HG03457 (cell line): ENCODE results near the gene SNAP47.
A peak's percentile ranks its signal among the peaks of the same experiment; 100 is the strongest.

Experiments used
- ATAC-seq: cut with Tn5 transposase; IDR thresholded peaks from one replicate; pipeline ENCODE4 v1.9.1; 2021; ENCODE audit warnings: moderate number of reproducible peaks; ENCODE audit not compliant: unreplicated experiment

The SNAP47 gene

GRCh38 chr1:227748496-227749182 lies 13.4 kb downstream of the SNAP47 start:
- no peak for ATAC-seq

- no peak for ATAC-seq
These were observed 14.0 kb downstream of the SNAP47 start for GRCh38 chr1:227749225-227749624.

DNA sequence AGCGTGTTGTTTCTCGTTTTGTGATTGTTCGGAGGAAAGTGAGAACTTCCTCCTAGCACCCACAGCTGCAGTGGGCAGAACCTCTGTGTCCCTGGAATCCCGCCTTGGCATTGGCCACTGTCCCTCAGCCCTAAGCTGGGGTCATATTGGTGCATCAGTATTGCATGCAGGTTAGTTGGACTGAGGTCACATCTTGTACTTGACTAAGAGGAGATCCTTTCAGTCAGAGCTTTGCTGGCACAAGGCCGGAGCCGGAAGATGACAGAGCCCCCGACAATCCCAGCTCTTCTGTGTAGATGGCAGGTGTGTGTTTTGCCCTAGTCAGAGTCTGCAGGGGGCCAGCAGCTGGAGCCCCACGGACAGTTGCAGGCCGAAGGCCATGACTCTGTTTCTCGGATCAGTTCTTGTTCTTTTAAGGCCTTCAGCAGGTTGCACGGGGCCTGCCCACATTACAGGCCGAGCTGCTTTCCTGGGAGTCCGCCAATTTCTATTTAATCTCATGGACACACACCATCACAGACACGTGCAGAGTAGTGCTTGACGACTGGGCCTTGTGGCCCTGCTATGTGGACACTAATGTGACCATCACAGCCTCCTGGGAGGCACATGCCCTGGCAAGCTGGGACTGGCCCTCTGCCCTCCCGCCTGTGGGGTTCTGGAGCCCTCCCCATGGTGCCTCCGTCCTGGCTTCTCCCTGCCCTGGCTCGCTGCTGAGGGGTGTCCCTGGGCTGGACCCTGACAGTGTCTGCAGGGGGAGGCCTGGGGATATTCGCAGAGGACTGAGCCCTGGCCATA lies 14.9 kb downstream of the SNAP47 start:
- no peak for ATAC-seq

DNA sequence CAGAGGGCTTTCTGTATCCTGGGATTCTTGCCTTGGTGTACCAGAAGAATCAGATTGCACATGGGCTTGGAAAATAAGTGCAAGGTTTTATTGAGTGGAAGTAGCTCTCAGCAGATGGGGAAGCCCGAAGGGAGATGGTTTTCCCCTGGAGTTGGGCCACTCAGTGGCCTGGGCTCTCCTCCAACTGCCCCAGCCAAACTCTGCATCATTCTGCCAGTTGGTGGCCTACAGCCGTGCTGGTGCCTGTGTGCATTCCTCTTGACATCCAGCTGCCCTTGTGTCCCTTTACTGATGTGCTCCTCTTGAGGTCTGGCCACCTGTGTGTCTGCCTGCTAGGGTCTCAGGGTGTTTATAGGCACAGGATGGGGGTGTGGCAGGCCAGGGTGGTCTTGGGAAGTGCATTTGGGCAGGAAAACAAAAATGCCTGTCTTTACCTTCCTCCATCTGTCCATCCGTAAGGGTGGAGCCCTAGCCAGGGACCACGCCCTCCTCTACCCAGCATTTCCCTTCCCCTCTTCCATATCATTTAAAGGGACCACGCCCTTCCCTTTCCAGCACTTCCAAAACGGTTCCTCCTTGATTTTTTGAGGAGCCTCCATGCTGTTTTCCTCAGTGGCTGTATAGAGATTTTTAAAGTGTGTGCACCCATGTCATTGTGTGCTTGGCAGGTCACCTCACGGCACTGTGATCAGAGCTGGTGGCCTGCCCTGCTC lies 18.9 kb downstream of the SNAP47 start:
- no peak for ATAC-seq

GRCh38 chr1:227754958-227755357 lies 19.7 kb downstream of the SNAP47 start:
- ATAC-seq, result no peak

DNA sequence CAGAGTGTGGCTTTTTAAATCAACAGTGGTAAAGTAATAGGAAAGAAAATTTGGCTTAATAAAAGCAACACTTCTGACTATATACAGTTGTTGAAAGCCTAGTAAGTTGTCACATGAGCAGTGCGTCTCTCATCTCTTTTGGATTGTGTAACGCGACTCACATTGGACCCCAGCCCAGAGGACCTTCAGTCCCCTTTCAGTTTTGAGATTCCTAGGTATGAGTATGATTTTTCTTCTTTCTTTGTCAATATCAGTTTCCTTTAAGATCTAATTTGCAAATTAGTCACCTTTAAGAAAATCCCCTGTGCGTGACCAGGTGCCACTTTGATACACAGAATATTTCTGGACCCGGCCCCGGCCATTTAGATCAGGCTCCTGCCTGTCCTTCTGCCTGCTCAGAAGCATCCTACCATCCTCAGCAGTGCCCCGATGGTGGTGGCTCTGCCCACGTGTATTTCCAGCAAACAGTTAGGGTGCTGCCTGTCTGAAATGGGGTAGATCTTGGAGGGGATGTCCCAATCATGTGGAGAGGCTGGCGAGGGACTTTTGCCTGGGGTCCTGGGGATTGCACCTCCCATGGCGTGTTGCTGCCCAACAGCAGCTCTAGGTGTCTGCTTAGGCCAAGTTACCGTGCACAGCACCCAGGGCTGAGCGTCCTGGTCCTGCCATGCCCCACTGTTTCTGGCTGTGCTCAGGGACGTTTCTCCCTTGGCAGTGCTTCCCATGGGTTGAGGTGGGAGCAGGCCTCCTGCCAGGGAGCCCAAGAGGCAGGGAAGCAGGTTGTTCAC lies 21.1 kb downstream of the SNAP47 start:
- no peak for ATAC-seq

DNA sequence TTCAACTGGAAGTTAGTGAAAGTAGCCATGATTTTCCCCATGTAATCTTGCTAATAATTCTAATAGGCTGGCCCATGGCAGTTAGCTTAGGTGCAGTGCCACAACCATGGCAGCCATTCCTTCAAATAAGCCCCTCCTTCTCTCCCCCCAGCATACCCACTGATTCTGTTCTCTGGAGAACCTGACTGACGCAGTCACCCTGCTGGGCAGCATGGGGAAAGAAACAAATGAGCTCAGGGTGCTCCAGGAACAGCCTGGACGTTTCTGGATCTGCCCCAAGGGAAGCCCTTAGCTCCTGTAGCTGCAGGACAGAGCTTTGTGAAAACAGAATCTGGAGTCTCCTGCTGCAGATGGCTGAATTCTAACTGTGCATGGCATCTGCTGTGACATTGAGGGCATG lies 22.5 kb downstream of the SNAP47 start:
- ATAC-seq, result no peak

DNA sequence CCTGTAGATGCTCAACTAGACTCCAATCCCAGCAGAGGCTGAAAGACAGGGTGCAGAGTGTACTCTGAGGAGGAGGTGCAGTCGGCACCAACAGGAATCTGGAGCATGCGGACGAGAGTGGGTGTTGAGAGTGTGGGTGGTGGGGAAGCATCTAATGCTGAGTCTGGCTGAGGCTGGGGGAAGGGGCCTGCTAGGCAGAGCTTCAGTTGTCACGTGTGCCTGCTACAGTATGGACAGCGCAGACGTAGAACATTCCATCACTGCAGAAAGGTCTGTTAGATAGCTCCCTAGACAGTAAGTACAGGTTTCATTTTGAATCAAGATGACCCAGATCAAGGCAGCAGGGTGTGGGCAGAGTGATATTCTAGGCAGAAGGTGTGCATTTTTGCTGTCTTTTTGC lies 23.1 kb downstream of the SNAP47 start:
- no peak for ATAC-seq

- no peak for ATAC-seq
These were observed 24.4 kb downstream of the SNAP47 start for GRCh38 chr1:227759341-227760300.

DNA sequence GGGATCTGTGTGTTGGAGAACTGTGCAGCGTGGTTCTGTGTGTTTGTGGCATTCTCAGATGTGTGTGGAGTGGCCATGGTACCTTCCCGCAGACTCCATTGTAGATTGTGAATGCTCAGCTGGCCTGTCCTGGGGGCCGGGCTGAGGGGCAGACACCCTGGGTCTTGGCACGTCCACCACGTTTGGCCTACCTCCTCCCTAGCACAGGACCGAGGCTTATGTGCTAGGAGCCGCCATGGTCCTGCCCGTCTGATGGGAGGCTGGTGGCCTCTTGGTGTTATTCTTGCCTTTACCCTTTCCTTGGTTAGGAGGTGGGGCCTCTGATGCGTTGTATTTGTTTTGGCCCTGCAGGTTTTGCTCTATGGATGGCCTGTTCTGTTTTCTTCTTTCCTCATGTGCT lies 25.1 kb downstream of the SNAP47 start:
- no peak for ATAC-seq

- no peak for ATAC-seq
These were observed 26.5 kb downstream of the SNAP47 start for GRCh38 chr1:227761621-227762230.

DNA sequence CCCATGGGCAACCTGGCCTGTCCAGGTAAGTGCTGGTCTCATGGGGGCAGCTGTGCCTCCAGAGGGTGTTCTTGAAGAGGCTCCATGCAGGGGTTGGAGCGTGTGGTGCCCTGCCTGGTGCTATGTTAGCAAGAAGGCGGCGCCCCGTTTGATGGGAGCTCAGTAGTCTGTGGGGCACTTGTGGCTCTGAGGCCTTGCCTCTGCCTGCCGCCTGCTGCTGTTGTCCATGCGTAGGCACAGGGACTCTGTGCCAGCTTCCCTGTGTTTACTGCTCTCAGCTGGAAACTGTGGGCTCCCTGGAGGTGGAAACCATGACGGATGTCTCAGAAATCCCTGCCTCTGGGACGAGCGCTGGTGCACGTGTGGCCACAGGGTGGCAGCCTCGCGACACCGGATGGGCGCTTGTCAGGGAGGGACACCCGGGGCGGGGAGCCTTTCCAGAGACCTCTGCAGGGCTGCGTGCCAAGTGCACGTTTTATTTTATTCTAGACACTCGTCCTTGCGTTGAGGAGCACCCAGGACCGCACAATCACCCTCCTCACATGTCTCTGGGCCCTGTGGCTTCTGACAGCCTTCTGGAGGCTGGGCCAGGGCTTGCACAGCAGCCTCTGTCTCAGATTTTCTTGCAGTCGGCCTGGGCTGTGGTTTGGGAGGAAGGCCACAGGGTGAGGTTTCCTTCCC lies 27.1 kb downstream of the SNAP47 start:
- ATAC-seq, result peak; percentile 81

DNA sequence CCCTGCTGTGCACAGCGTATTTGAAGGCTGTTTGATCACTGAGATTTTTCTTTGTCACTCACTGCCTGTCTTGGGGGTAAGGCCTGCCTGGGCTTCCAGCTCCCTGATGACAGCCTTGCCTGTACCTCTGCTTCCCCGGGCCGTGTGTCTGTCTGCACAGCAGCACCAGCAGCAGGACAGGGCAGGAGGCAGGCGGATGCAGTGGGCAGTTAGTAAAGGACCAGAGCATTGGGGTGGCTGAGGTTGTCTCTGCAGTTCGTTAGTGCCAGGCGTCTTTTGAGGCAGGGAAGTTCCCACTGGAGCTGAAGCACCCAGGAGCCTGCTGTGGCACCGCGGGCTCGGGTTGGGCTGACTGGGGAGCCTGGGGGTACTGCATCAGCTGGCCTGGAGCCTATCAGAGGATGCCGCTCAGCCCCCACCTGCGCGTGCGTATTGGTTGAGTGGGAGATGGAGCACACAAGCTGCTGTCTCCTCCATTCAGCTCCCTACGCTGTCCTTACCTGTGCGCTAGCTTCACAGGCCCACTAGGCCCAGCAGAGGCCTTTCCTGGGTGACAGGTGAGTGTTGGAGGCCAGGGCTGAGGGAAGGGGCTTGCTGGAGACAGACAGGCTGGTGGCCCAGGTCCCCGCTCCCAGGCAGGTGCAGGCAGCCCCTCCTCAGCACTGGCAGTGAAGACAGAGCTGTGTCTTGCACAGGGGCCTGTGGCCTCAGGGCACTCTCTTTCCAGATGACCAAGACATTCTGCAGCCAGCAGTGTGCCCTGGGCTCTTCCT lies 28.2 kb downstream of the SNAP47 start:
- ATAC-seq, result no peak

- ATAC-seq, result no peak
These were observed 28.8 kb downstream of the SNAP47 start for GRCh38 chr1:227764019-227764391.

DNA sequence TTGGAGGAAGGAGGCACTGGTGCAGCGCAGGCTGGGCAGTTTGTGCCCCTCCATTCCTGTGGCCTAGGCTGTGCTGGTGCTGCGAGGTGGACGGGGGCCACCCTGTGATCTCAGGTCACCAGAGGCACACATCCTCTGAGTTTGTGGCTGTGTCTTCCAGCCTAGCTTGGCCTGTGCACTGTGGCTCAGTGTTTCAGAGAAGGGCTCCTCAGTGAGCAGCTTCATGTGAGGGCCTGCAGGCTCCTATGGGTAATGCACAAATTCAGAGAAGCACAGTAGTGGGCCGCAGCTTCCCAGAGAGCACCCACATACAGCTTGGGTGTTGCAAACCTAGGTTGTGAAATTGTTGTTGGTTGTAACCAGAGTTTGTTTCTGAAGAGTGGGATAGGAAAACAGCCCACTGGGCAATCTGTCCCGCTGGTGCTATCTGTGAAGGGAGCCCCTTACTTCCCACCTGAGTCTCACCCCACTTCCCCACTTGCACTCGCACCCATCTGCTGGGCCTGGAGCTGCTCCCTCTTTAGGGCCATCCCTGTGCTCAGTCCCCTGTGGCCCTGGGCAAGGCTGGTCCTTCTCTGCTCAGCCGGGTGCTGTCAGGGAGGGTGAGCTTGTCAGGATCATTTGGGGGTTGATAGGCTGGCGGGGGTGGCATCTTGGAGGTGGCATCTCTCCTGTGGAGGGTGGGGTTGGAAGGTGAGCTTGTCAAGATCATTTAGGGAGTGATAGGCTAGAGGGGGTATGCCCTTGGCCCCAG lies 30.2 kb downstream of the SNAP47 start:
- no peak for ATAC-seq

DNA sequence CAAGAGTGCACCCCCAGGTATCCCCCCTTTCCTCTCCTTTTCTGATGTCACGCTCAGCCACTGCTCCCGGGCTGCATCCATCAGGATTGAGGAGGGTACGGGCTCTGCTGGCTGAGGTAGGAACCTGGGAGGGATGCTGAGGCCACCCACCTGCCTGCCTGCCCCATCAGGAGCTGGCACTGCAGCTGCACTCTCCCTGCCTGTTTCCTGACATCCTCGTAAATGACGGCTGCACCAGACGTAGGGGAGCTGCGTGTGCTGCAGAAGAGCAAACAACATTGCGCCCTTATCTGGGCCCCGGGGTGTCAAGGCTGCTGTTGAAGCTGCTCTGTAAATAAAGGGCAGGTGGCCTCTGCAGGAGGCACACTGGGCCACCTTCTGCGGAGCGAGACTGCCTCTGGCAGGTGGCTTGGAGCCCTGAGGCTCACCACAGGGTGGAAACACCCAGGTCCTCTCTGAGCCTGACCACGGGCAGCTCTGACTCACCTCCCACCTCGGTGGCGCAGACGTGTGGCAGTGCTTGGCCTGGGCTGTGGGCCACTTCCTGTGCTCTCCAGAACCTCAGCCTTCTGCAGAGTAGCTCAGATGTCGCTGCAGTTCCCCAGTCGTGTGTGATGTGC lies 30.9 kb downstream of the SNAP47 start:
- ATAC-seq, result no peak

GRCh38 chr1:227766653-227767277 lies 31.5 kb downstream of the SNAP47 start:
- ATAC-seq, result no peak
